ENCODE measurements around the gene CDKAL1.

CDKAL1 gene

DNA sequence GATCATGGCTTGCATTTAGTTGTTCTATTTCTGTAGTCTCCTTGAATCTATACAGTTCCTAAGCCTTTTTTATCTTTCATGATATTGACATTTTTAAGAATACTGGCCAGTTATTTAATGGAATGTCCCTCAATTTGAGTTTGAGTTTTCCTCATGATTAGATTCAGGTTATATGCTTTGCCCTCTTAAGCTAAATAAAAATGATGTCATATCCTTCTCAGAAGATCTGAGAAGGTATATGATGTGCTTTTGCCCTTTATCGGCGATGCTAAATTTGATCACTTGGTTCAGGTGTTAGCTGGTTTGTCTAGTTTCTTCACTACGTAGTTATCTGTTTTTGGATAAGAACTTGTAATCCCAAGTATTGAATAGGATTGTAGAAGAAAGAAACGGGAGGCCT is 549.5 kb downstream of the CDKAL1 start:
- TF ChIP-seq, protein P1, sequence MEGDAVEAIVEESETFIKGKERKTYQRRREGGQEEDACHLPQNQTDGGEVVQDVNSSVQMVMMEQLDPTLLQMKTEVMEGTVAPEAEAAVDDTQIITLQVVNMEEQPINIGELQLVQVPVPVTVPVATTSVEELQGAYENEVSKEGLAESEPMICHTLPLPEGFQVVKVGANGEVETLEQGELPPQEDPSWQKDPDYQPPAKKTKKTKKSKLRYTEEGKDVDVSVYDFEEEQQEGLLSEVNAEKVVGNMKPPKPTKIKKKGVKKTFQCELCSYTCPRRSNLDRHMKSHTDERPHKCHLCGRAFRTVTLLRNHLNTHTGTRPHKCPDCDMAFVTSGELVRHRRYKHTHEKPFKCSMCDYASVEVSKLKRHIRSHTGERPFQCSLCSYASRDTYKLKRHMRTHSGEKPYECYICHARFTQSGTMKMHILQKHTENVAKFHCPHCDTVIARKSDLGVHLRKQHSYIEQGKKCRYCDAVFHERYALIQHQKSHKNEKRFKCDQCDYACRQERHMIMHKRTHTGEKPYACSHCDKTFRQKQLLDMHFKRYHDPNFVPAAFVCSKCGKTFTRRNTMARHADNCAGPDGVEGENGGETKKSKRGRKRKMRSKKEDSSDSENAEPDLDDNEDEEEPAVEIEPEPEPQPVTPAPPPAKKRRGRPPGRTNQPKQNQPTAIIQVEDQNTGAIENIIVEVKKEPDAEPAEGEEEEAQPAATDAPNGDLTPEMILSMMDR (IDR thresholded peaks at IDR 0.05; ENCODE audit: borderline replicate concordance, extremely low read depth, low read length, poor library complexity, severe bottlenecking), result no peak
- no peak for TF ChIP-seq EZH2 (IDR thresholded peaks at IDR 0.05; ENCODE audit: borderline replicate concordance, low read depth, low read length, severe bottlenecking)

DNA sequence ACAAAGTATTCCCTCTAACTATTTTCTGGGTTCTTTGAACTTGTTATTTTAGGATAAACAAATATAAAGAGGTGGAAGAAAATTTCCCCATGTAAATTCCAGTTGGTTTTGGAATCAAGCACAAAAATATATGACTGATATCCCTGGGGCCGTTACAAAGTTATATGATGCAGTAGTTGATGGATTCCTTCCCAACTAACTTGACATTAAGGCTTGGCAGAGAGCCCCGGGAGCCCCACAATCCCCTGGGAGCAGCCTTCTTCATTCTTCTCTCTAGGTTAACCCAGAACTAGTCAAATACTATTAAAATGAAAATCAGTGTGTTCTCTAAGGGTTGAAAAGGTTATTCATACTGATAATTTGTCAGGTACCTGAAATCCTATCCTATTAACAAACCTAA is 550.4 kb downstream of the CDKAL1 start:
- no peak overlapping the region for H2AFZ ChIP-seq (ENCODE audit: low read depth, low read length)
- no peak overlapping the region for H3K4me2 ChIP-seq (ENCODE audit: insufficient read depth, low read length)
- peaks cover 17% of the 10 kb centered on the region; the same call in 1 of the 2 replicates for H3K36me3 ChIP-seq (ENCODE audit: insufficient read depth, low read length)
- H3K9me3 ChIP-seq (ENCODE audit: insufficient read depth, low read length, severe bottlenecking), result no peaks in the 10 kb centered on the region
- H3K27ac ChIP-seq (ENCODE audit: low read length), result no peak overlapping the region
- no peaks in the 10 kb centered on the region for H3K4me1 ChIP-seq (ENCODE audit: insufficient read depth, low read length)
- no peaks in the 10 kb centered on the region for H4K20me1 ChIP-seq (ENCODE audit: insufficient read depth, low read length)
- TF ChIP-seq, protein P1 (IDR thresholded peaks at IDR 0.05; ENCODE audit: borderline replicate concordance, extremely low read depth, low read length, poor library complexity, severe bottlenecking), result no peak
- no peak for TF ChIP-seq EZH2 (IDR thresholded peaks at IDR 0.05; ENCODE audit: borderline replicate concordance, low read depth, low read length, severe bottlenecking)
- no peak overlapping the region for H3K4me3 ChIP-seq (ENCODE audit: low read depth in 1 of 2, low read length in 2 of 2)
- H3K27me3 ChIP-seq (ENCODE audit: insufficient read depth, low read length, poor library complexity), result no peaks in the 10 kb centered on the region
- DNase-seq (no peak), ATAC-seq (ENCODE audit: insufficient read depth, low read depth) (no peak)
- H3K79me2 ChIP-seq (ENCODE audit: insufficient read depth, low read length), result no peaks in the 10 kb centered on the region
- H3K9ac ChIP-seq (ENCODE audit: low read depth, low read length), result no peak overlapping the region

More for the DNA sequence above, 549.5 kb downstream of the CDKAL1 start:
- no peaks in the 10 kb centered on the region for H3K9me3 ChIP-seq (ENCODE audit: insufficient read depth, low read length, severe bottlenecking)
- peaks cover 17% of the 10 kb centered on the region; the same call in 1 of the 2 replicates for H3K36me3 ChIP-seq (ENCODE audit: insufficient read depth, low read length)
- no peak overlapping the region for H3K9ac ChIP-seq (ENCODE audit: low read depth, low read length)
- no peaks in the 10 kb centered on the region for H3K4me1 ChIP-seq (ENCODE audit: insufficient read depth, low read length)
- H3K27me3 ChIP-seq (ENCODE audit: insufficient read depth, low read length, poor library complexity), result no peaks in the 10 kb centered on the region
- no peak overlapping the region for H3K4me2 ChIP-seq (ENCODE audit: insufficient read depth, low read length)
- H3K27ac ChIP-seq (ENCODE audit: low read length), result no peak overlapping the region
- no peak overlapping the region for H2AFZ ChIP-seq (ENCODE audit: low read depth, low read length)
- no peak overlapping the region for H3K4me3 ChIP-seq (ENCODE audit: low read depth in 1 of 2, low read length in 2 of 2)
- no peaks in the 10 kb centered on the region for H3K79me2 ChIP-seq (ENCODE audit: insufficient read depth, low read length)
- H4K20me1 ChIP-seq (ENCODE audit: insufficient read depth, low read length), result no peaks in the 10 kb centered on the region
- DNase-seq, result no peak
- no peak for ATAC-seq (ENCODE audit: insufficient read depth, low read depth)

DNA sequence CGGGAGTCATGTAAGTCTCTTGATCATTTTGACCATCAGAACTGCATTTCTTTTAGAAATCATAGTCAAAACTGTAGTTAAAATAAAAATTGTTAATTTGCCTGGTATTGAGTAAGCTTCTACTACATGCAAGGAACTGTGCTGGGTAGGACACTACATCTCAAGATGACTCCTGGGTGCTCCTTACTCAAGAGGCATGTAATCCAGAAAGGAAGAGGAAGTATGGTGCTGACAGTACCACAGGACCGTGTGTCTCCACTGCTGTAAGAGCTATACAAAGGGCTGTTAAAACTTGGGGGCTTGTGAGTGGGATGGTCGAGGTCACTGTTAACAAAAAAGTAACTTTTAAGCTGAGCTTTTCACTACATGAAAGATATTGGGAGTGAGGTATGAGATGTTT is 551.0 kb downstream of the CDKAL1 start:
- Histone ChIP-seq H3K36me3 (ENCODE audit: insufficient read depth, low read length) (peaks cover 17% of the 10 kb centered on the region; the same call in 1 of the 2 replicates), H3K79me2 (ENCODE audit: insufficient read depth, low read length) (no peaks in the 10 kb centered on the region), H3K4me3 (ENCODE audit: low read depth in 1 of 2, low read length in 2 of 2) (no peak overlapping the region), H3K27ac (ENCODE audit: low read length) (no peak overlapping the region), H3K27me3 (ENCODE audit: insufficient read depth, low read length, poor library complexity) (no peaks in the 10 kb centered on the region), H2AFZ (ENCODE audit: low read depth, low read length) (no peak overlapping the region), H3K4me2 (ENCODE audit: insufficient read depth, low read length) (no peak overlapping the region), H4K20me1 (ENCODE audit: insufficient read depth, low read length) (no peaks in the 10 kb centered on the region), H3K9ac (ENCODE audit: low read depth, low read length) (no peak overlapping the region), H3K4me1 (ENCODE audit: insufficient read depth, low read length) (no peaks in the 10 kb centered on the region), H3K9me3 (ENCODE audit: insufficient read depth, low read length, severe bottlenecking) (no peaks in the 10 kb centered on the region)
- no peak for ATAC-seq (ENCODE audit: insufficient read depth, low read depth)
- TF ChIP-seq, protein P1 (IDR thresholded peaks at IDR 0.05; ENCODE audit: borderline replicate concordance, extremely low read depth, low read length, poor library complexity, severe bottlenecking), result no peak
- no peak for TF ChIP-seq EZH2 (IDR thresholded peaks at IDR 0.05; ENCODE audit: borderline replicate concordance, low read depth, low read length, severe bottlenecking)
- DNase-seq, result no peak

DNA sequence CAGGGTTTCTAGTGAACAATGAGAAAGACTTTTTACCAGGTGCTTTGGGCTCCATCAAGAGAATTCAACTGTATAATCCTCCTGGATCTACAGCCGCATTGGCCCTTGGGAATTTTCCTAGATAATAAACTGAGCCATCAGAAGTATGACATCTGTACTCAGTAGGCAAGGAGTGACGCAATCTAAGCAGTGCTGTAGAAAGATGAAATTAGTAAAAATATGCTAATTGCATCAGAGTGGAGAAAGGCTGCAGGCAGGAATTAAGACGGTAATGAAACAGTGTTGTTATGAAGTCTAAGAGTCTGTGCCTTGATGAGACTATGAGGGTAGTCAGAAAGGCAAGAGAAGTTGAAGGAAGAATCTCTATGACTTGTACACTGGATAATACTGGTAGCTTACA is 551.4 kb downstream of the CDKAL1 start:
- H3K27ac ChIP-seq (ENCODE audit: low read length), result no peak overlapping the region

More for the DNA sequence above, 551.4 kb downstream of the CDKAL1 start:
- H3K79me2 ChIP-seq (ENCODE audit: insufficient read depth, low read length), result no peaks in the 10 kb centered on the region
- H2AFZ ChIP-seq (ENCODE audit: low read depth, low read length), result no peak overlapping the region
- H3K36me3 ChIP-seq (ENCODE audit: insufficient read depth, low read length), result peaks cover 14% of the 10 kb centered on the region; the same call in 1 of the 2 replicates
- no peak overlapping the region for H3K4me2 ChIP-seq (ENCODE audit: insufficient read depth, low read length)
- H3K4me3 ChIP-seq (ENCODE audit: low read depth in 1 of 2, low read length in 2 of 2), result no peak overlapping the region
- no peaks in the 10 kb centered on the region for H3K27me3 ChIP-seq (ENCODE audit: insufficient read depth, low read length, poor library complexity)
- TF ChIP-seq, protein P1 (IDR thresholded peaks at IDR 0.05; ENCODE audit: borderline replicate concordance, extremely low read depth, low read length, poor library complexity, severe bottlenecking), result no peak
- no peak for TF ChIP-seq EZH2 (IDR thresholded peaks at IDR 0.05; ENCODE audit: borderline replicate concordance, low read depth, low read length, severe bottlenecking)
- H4K20me1 ChIP-seq (ENCODE audit: insufficient read depth, low read length), result no peaks in the 10 kb centered on the region
- no peaks in the 10 kb centered on the region for H3K4me1 ChIP-seq (ENCODE audit: insufficient read depth, low read length)
- H3K9me3 ChIP-seq (ENCODE audit: insufficient read depth, low read length, severe bottlenecking), result no peaks in the 10 kb centered on the region
- no peak overlapping the region for H3K9ac ChIP-seq (ENCODE audit: low read depth, low read length)
- no peak for ATAC-seq (ENCODE audit: insufficient read depth, low read depth)
- no peak for DNase-seq

Data from DND-41 (cell line).